Nephron (organoid): ENCODE results near the gene OPN1LW.

Experiments
- H3K27ac Mint-ChIP-seq, 3 experiments: 2 replicates each; pipeline ENCODE4 v1.8.0; 2020; ENCODE audit warnings: mixed read lengths in 3 of 3, mild to moderate bottlenecking in 2 of 3, moderate library complexity in 1 of 3
- H3K27me3 Mint-ChIP-seq: 2 replicates; pipeline ENCODE4 v1.8.0; 2021; ENCODE audit warnings: low read depth, mild to moderate bottlenecking, moderate library complexity, mixed read lengths
- H3K36me3 Mint-ChIP-seq: 2 replicates; pipeline ENCODE4 v1.8.0; 2020; ENCODE audit warnings: low read depth, mixed read lengths
- H3K4me1 Mint-ChIP-seq: 2 replicates; pipeline ENCODE4 v1.8.0; 2020; ENCODE audit warnings: mixed read lengths
- H3K4me3 Mint-ChIP-seq, 3 experiments: 2 replicates each; pipeline ENCODE4 v1.8.0; 2020; ENCODE audit warnings: mild to moderate bottlenecking in 3 of 3, mixed read lengths in 3 of 3, moderate library complexity in 2 of 3
- H3K9me3 Mint-ChIP-seq: 2 replicates; pipeline ENCODE4 v1.8.0; 2020; ENCODE audit warnings: mixed read lengths
- TF ChIP-seq, protein P1 (sequence below), 3 experiments: fragments of 200-600 bp; sonication (generic); IDR thresholded peaks; one replicate each; pipeline ENCODE4 v1.5.0; 2021; ENCODE audit warnings: antibody characterized with exemption in 3 of 3; ENCODE audit not compliant: unreplicated experiment in 3 of 3

The OPN1LW gene

DNA sequence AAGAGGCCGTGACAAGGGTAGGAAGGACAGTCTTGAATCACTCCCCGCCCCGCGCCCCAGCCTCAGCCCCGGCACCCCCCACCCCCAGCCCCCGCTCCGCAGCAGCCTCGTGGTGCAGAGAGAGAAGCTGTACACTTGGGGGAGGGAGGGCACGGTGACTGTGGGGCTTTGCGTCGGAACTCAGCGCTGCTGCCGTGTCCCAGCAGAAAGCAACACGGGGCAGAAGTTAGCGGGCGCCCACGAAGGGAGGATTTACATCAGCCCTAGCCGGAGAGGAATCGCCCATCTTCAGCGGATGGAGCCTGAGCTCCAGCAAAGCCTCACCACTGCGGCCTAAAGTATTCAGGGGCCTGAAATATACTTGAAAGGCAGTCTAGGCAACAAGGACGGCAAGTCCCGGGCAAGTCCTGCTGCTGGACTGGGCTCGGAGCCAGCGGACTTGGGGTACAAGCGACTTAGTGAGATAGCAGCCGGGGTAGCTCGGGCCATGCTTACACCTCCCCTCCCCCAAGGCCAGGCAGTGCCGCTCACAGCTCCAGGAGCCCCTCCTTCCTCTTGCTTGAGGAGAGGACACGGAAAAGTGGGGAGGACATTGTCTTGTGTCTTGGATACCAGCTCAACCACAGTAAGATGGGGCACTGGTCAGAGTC lies 18.5 kb upstream of the OPN1LW start:
- H3K27me3 Mint-ChIP-seq = no peaks in the 10 kb centered on the region
- no peaks in the 10 kb centered on the region for H3K36me3 Mint-ChIP-seq
- H3K9me3 Mint-ChIP-seq = peaks cover 11% of the 10 kb centered on the region
- no peak overlapping the region for H3K27ac Mint-ChIP-seq
- H3K4me3 Mint-ChIP-seq = no peak overlapping the region
- TF ChIP-seq, protein P1, sequence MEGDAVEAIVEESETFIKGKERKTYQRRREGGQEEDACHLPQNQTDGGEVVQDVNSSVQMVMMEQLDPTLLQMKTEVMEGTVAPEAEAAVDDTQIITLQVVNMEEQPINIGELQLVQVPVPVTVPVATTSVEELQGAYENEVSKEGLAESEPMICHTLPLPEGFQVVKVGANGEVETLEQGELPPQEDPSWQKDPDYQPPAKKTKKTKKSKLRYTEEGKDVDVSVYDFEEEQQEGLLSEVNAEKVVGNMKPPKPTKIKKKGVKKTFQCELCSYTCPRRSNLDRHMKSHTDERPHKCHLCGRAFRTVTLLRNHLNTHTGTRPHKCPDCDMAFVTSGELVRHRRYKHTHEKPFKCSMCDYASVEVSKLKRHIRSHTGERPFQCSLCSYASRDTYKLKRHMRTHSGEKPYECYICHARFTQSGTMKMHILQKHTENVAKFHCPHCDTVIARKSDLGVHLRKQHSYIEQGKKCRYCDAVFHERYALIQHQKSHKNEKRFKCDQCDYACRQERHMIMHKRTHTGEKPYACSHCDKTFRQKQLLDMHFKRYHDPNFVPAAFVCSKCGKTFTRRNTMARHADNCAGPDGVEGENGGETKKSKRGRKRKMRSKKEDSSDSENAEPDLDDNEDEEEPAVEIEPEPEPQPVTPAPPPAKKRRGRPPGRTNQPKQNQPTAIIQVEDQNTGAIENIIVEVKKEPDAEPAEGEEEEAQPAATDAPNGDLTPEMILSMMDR (IDR thresholded peaks at IDR 0.05; ENCODE audit: unreplicated experiment in 3 of 3) = no peak
- peaks cover 6% of the 10 kb centered on the region for H3K4me1 Mint-ChIP-seq

DNA sequence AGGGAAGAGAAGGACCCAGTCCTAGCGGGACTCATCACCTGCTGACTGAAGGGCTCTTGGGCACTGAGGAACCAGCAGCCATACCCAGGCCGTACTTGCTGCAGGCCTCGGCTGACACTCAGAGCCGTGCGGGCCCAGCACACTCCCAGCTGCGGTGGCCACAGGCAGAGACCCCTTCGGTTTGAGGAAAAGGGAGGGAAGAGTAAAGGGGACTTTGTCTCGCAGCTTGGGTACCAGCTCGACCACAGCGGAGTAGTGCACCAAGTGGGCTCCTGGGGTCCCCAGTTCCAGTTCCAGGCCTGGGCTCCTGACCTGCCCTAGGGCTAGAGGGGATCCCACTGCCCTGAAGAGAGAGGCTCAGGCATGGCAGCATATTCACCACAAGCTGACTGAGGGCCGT lies 17.9 kb upstream of the OPN1LW start:
- Mint-ChIP-seq H3K9me3 (peaks cover 9% of the 10 kb centered on the region), H3K27me3 (no peaks in the 10 kb centered on the region), H3K27ac (no peak overlapping the region), H3K36me3 (no peaks in the 10 kb centered on the region), H3K4me1 (peaks cover 6% of the 10 kb centered on the region), H3K4me3 (no peak overlapping the region)
- TF ChIP-seq, protein P1 (IDR thresholded peaks at IDR 0.05; ENCODE audit: unreplicated experiment in 3 of 3) = no peak

DNA sequence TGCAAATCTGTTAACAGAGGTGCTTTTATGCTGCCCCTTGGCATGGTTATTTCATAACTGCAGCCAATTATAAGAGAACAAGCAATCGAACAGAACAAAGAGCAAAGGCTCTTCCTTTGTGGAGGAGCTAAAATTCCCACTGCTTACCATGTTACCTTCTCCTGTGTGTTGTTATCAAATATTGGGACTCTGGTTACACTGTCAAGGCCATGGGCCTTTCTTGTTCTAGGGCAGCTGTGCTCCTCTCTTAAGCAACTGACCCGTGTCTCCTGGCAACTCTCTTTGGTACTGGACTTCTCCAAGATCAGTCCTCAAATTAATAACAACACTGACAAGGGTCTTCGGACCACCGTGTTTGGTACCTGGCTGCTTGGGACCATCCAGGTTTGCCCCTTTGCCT lies 12.1 kb upstream of the OPN1LW start:
- TF ChIP-seq, protein P1 (IDR thresholded peaks at IDR 0.05; ENCODE audit: unreplicated experiment in 3 of 3) = no peak
- Mint-ChIP-seq H3K4me3 (no peak overlapping the region), H3K36me3 (no peaks in the 10 kb centered on the region), H3K27me3 (no peaks in the 10 kb centered on the region), H3K4me1 (peaks cover 4% of the 10 kb centered on the region), H3K27ac (no peak overlapping the region), H3K9me3 (peaks cover 21% of the 10 kb centered on the region)

DNA sequence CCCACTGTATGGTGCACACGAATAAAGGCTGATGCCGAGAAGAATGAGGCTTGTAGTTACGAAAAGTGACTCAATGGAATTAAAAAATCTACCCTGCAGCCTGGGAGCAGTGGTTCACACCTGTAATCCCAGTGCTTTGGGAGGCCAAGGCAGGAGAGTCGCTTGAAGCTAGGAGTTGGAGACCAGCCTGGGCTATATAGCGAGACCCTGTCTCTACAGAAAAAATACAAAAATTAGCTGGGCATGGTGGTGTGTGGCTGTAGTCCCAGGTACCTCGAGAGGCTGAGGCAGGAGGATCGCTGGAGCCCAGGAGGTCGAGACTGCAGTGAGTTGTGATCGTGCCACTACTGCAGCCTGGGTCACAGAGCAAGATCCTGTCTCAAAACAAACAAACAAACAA lies 11.7 kb upstream of the OPN1LW start:
- H3K36me3 Mint-ChIP-seq = no peaks in the 10 kb centered on the region
- no peak overlapping the region for H3K27ac Mint-ChIP-seq
- peaks cover 4% of the 10 kb centered on the region for H3K4me1 Mint-ChIP-seq
- peaks cover 21% of the 10 kb centered on the region for H3K9me3 Mint-ChIP-seq
- TF ChIP-seq, protein P1 (IDR thresholded peaks at IDR 0.05; ENCODE audit: unreplicated experiment in 3 of 3) = no peak
- H3K4me3 Mint-ChIP-seq = no peak overlapping the region
- no peaks in the 10 kb centered on the region for H3K27me3 Mint-ChIP-seq

DNA sequence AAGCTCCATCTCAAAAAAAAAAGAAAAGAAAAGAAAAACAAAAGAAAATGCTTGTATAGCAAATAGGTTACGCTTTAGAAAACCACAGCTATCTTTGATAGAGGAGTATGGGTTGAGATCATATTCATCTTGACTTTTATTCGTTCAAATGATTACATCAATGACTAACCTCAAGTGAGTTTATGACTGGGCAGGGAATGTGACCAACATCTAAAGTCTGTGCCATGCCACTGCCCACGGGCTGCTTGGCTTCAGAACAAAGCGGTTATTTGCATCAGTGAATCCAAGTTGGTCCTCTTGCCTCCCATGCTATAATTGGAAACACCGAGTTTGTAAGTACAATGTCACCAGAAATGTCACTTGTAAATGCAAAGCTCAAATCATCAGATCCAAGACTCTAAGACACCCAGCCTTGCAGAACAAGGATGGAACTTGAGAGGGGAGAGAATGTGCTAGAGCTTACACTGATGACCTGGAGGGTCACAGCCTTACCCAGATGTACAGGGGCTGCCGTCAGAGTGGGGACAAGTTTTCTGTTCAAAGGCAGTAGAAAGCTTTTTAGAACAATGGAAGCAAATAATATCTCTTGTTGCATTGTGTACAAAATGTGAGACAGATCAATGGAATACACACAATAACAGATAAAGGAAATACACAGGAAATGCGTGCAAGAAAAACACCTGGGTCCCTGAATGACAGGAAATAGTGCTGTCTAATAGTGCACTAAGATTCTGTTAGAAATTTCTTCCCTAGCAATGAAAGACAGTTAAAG lies 8.4 kb upstream of the OPN1LW start:
- no peaks in the 10 kb centered on the region for H3K36me3 Mint-ChIP-seq
- peaks cover 6% of the 10 kb centered on the region for H3K27me3 Mint-ChIP-seq
- H3K9me3 Mint-ChIP-seq = peaks cover 22% of the 10 kb centered on the region
- peak overlapping the region in 2 of 3 experiments; percentile 39 to 41 for H3K4me3 Mint-ChIP-seq
- H3K4me1 Mint-ChIP-seq = peaks cover 4% of the 10 kb centered on the region
- H3K27ac Mint-ChIP-seq = no peak overlapping the region
- TF ChIP-seq, protein P1 (IDR thresholded peaks at IDR 0.05; ENCODE audit: unreplicated experiment in 3 of 3) = no peak
